Stomach smooth muscle (tissue), 2 donors: Measurements from ENCODE around the gene ZNF362.

ENCODE experiments used
- H3K27ac ChIP-seq: one replicate; pipeline ENCODE4 v1.7.0; 2013; ENCODE audit warnings: mild to moderate bottlenecking, low read length, inconsistent platforms
- H3K27me3 ChIP-seq, 2 donors: one replicate each; pipeline ENCODE4 v1.7.0; 2013; ENCODE audit warnings: low read length in 2 of 2; ENCODE audit not compliant: insufficient read depth in 2 of 2, control insufficient read depth in 1 of 2
- H3K36me3 ChIP-seq, 2 donors: one replicate each; pipeline ENCODE4 v1.7.0; 2013; ENCODE audit warnings: low read length in 2 of 2; ENCODE audit not compliant: control insufficient read depth in 2 of 2, insufficient read depth in 2 of 2
- H3K4me1 ChIP-seq: one replicate; pipeline ENCODE4 v1.7.0; 2013; ENCODE audit warnings: low read length; ENCODE audit not compliant: control insufficient read depth, insufficient read depth
- H3K4me3 ChIP-seq, 2 donors: one replicate each; pipeline ENCODE4 v1.7.0; 2013; ENCODE audit warnings: low read length in 2 of 2
- H3K9ac ChIP-seq, 2 donors: one replicate each; pipeline ENCODE4 v1.7.0; 2013; ENCODE audit warnings: low read length in 2 of 2, mild to moderate bottlenecking in 1 of 2
- H3K9me3 ChIP-seq, 2 donors: one replicate each; pipeline ENCODE4 v1.7.0; 2013; ENCODE audit warnings: low read length in 2 of 2; ENCODE audit not compliant: control insufficient read depth in 2 of 2
- donor health status: healthy.
- donor health status: Pancreatic carcinoma.

Gene ZNF362

GRCh38 chr1:33256471-33257206 is at the start of gene ZNF362:
ZNF362 (plus strand) TSS chr1:33256492; CDS start chr1:33270575, 14,083 bp downstream.
- Histone ChIP-seq H3K27me3 (no peaks in the 10 kb centered on the region), H3K9me3 (no peaks in the 10 kb centered on the region), H3K4me3 (peak within 1 kb of the TSS; percentile 85 to 86), H3K27ac (peak within 1 kb of the TSS; percentile 80), H3K9ac (peak within 1 kb of the TSS; percentile 78 to 80), H3K36me3 (peaks cover 0 to 3% of the 10 kb centered on the region in 2 donors), H3K4me1 (peaks cover 43% of the 10 kb centered on the region)

- H3K9me3 ChIP-seq, result no peaks in the 10 kb centered on the region
- no peak overlapping the region for H3K9ac ChIP-seq
- H3K4me1 ChIP-seq, result no peaks in the 10 kb centered on the region
- H3K27ac ChIP-seq, result no peak overlapping the region
- H3K36me3 ChIP-seq, result no peaks in the 10 kb centered on the region
- H3K4me3 ChIP-seq, result no peak overlapping the region
- no peaks in the 10 kb centered on the region for H3K27me3 ChIP-seq
Measured at GRCh38 chr1:33211972-33212371, 44.3 kb upstream of the ZNF362 start.

- Histone ChIP-seq H3K4me1 (no peaks in the 10 kb centered on the region), H3K27ac (no peak overlapping the region), H3K36me3 (no peaks in the 10 kb centered on the region), H3K9ac (no peak overlapping the region), H3K9me3 (no peaks in the 10 kb centered on the region), H3K4me3 (no peak overlapping the region), H3K27me3 (no peaks in the 10 kb centered on the region)
Measured at GRCh38 chr1:33219886-33220661, 36.2 kb upstream of the ZNF362 start.

GRCh38 chr1:33220676-33221384 is 35.5 kb upstream of the ZNF362 start:
- no peaks in the 10 kb centered on the region for H3K27me3 ChIP-seq
- no peaks in the 10 kb centered on the region for H3K9me3 ChIP-seq
- no peaks in the 10 kb centered on the region for H3K36me3 ChIP-seq
- no peak overlapping the region for H3K27ac ChIP-seq
- H3K9ac ChIP-seq, result no peak overlapping the region
- H3K4me1 ChIP-seq, result no peaks in the 10 kb centered on the region
- no peak overlapping the region for H3K4me3 ChIP-seq

- no peaks in the 10 kb centered on the region for H3K36me3 ChIP-seq
- H3K27ac ChIP-seq, result no peak overlapping the region
- no peaks in the 10 kb centered on the region for H3K9me3 ChIP-seq
- H3K4me3 ChIP-seq, result no peak overlapping the region
- no peaks in the 10 kb centered on the region for H3K4me1 ChIP-seq
- H3K27me3 ChIP-seq, result no peaks in the 10 kb centered on the region
- H3K9ac ChIP-seq, result no peak overlapping the region
Measured at GRCh38 chr1:33221385-33221758, 34.9 kb upstream of the ZNF362 start.

- H3K27ac ChIP-seq, result no peak overlapping the region
- no peaks in the 10 kb centered on the region for H3K4me1 ChIP-seq
- no peak overlapping the region for H3K9ac ChIP-seq
- H3K27me3 ChIP-seq, result no peaks in the 10 kb centered on the region
- H3K36me3 ChIP-seq, result no peaks in the 10 kb centered on the region
- no peaks in the 10 kb centered on the region for H3K9me3 ChIP-seq
- no peak overlapping the region for H3K4me3 ChIP-seq
Measured at GRCh38 chr1:33222381-33222780, 33.9 kb upstream of the ZNF362 start.

GRCh38 chr1:33224166-33224707 is 32.1 kb upstream of the ZNF362 start:
- Histone ChIP-seq H3K36me3 (no peaks in the 10 kb centered on the region), H3K4me3 (no peak overlapping the region), H3K9me3 (no peaks in the 10 kb centered on the region), H3K9ac (no peak overlapping the region), H3K4me1 (peaks cover 6% of the 10 kb centered on the region), H3K27me3 (no peaks in the 10 kb centered on the region), H3K27ac (no peak overlapping the region)

- H3K4me1 ChIP-seq, result peaks cover 6% of the 10 kb centered on the region
- no peaks in the 10 kb centered on the region for H3K9me3 ChIP-seq
- no peaks in the 10 kb centered on the region for H3K36me3 ChIP-seq
- no peaks in the 10 kb centered on the region for H3K27me3 ChIP-seq
- H3K9ac ChIP-seq, result no peak overlapping the region
- no peak overlapping the region for H3K27ac ChIP-seq
- H3K4me3 ChIP-seq, result no peak overlapping the region
Measured at GRCh38 chr1:33225586-33225985, 30.7 kb upstream of the ZNF362 start.

- Histone ChIP-seq H3K36me3 (no peaks in the 10 kb centered on the region), H3K4me3 (no peak overlapping the region), H3K9ac (no peak overlapping the region)
Measured at GRCh38 chr1:33228935-33229487, 27.3 kb upstream of the ZNF362 start.

GRCh38 chr1:33231166-33231565 is 25.1 kb upstream of the ZNF362 start:
- Histone ChIP-seq H3K4me1 (peaks cover 6% of the 10 kb centered on the region), H3K9ac (no peak overlapping the region)

More at GRCh38 chr1:33228935-33229487, 27.3 kb upstream of the ZNF362 start:
- peaks cover 6% of the 10 kb centered on the region for H3K4me1 ChIP-seq
- H3K27ac ChIP-seq, result no peak overlapping the region
- H3K27me3 ChIP-seq, result no peaks in the 10 kb centered on the region
- no peaks in the 10 kb centered on the region for H3K9me3 ChIP-seq

More at GRCh38 chr1:33231166-33231565, 25.1 kb upstream of the ZNF362 start:
- Histone ChIP-seq H3K9me3 (no peaks in the 10 kb centered on the region), H3K36me3 (no peaks in the 10 kb centered on the region), H3K27ac (no peak overlapping the region), H3K4me3 (no peak overlapping the region), H3K27me3 (peaks cover 0 to 3% of the 10 kb centered on the region in 2 donors)
